ENCODE measurements around the gene ADGRD2. TPM values are rescaled to one million over a fixed set of nuclear protein-coding genes. Genes with fewer than 3 reads are reported as not detected.

Gene ADGRD2
- total and polyA plus RNA-seq, 4 donors = not detected

GRCh38 chr9:124505901-124506346, 55.7 kb downstream of the ADGRD2 start:
- TF ChIP-seq NR2F2 (IDR thresholded peaks at IDR 0.05) (no peak), RAD21 (IDR thresholded peaks at IDR 0.05) (no peak), ZBTB33 (IDR thresholded peaks at IDR 0.05) (no peak), FOXA1 (IDR thresholded peaks at IDR 0.05) (no peak), JUND (IDR thresholded peaks at IDR 0.05) (no peak), EGR1 (IDR thresholded peaks at IDR 0.05; ENCODE audit: low read depth in 2 of 2) (no peak), FOXA2 (IDR thresholded peaks at IDR 0.05) (no peak), YY1 (IDR thresholded peaks at IDR 0.05) (no peak), HNF4A (conservative IDR thresholded peaks at IDR 0.05) (no peak), SP1 (IDR thresholded peaks at IDR 0.05) (no peak), TAF1 (conservative IDR thresholded peaks at IDR 0.05) (no peak), GABPA (IDR thresholded peaks at IDR 0.05 in 1 of 2, conservative IDR thresholded peaks at IDR 0.05 in 1 of 2) (no peak), RXRA (IDR thresholded peaks at IDR 0.05) (no peak), ATF3 (IDR thresholded peaks at IDR 0.05) (no peak), REST (IDR thresholded peaks at IDR 0.05) (no peak), HNF4G (IDR thresholded peaks at IDR 0.05) (no peak), MAX (IDR thresholded peaks at IDR 0.05) (no peak), CTCF (IDR thresholded peaks at IDR 0.05; ENCODE audit: low read depth, low read length, missing input control) (no peak)
- H3K4me3 ChIP-seq (ENCODE audit: low read depth in 1 of 3, low read length in 3 of 3) = no peak overlapping the region
- no peak overlapping the region for H3K27ac ChIP-seq (ENCODE audit: low read depth in 1 of 2, low read length in 2 of 2)
- WGBS = 87% methylated on average over 19 of the region's 19 CpGs
- peaks cover 9 to 18% (median 13%) of the 10 kb centered on the region in 4 donors for H3K4me1 ChIP-seq (ENCODE audit: control insufficient read depth in 4 of 4, insufficient read depth in 4 of 4, low read length in 3 of 4)
- no peaks in the 10 kb centered on the region for H3K9me3 ChIP-seq (ENCODE audit: control insufficient read depth in 4 of 4, low read length in 3 of 4)
- no peak for DNase-seq (ENCODE audit: low spot score)
- no peak overlapping the region for H3K9ac ChIP-seq (ENCODE audit: low read depth in 1 of 2, low read length in 2 of 2)
- no peaks in the 10 kb centered on the region for H3K36me3 ChIP-seq (ENCODE audit: control insufficient read depth in 4 of 4, insufficient read depth in 3 of 4, low read depth in 1 of 4, low read length in 3 of 4)
- H3K27me3 ChIP-seq (ENCODE audit: control insufficient read depth in 4 of 4, insufficient read depth in 4 of 4, low read length in 3 of 4) = peaks cover 0 to 15% (median 8%) of the 10 kb centered on the region in 4 donors
